GM19468 (cell line): ENCODE results near the gene CNP.

Experiments
- ATAC-seq: cut with Tn5 transposase; IDR thresholded peaks from one replicate; pipeline ENCODE4 v1.9.1; 2021; ENCODE audit warnings: mild to moderate bottlenecking, moderate library complexity, moderate number of reproducible peaks; ENCODE audit not compliant: unreplicated experiment; ENCODE audit errors: extremely low read depth

The CNP gene

DNA sequence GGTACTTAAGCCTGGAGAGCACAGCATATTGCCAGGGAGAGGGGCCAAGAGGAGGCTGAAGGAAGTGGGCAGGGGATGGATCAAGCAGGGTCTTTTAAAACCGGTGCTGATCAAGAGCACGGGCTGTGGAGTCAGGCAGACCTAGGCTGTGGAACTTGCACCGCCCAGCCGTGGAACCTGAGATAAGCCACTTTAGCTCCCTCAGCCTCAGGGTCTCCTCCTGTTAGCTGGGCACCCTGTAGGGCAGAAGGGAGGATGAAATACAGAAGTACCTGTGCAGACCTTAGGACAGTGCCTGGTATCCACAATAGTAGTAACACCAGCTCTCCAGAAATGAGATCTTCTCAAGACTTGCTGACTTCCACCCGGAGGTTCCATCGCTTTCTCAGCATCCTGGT, 26.9 kb upstream of the CNP start:
- ATAC-seq = no peak

DNA sequence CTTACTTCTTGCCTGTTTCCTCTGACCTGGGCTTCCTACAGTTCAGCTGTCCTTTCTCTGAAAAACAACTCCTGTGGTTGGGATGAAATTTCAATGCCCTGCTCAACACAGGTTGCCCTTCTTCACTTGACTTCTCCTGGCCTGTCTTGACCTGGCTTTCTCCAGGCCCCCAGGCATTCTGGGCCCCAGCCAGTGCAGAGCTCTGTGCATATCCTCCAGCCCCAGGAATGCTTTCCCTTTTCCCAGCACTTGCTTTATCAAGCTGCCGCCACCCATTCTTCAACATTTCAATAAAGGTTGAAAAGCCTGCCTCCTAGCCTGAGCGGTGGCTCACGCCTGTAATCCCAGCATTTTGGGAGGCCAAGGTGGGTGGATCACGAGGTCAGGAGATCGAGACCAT, 25.4 kb upstream of the CNP start:
- ATAC-seq = no peak

DNA sequence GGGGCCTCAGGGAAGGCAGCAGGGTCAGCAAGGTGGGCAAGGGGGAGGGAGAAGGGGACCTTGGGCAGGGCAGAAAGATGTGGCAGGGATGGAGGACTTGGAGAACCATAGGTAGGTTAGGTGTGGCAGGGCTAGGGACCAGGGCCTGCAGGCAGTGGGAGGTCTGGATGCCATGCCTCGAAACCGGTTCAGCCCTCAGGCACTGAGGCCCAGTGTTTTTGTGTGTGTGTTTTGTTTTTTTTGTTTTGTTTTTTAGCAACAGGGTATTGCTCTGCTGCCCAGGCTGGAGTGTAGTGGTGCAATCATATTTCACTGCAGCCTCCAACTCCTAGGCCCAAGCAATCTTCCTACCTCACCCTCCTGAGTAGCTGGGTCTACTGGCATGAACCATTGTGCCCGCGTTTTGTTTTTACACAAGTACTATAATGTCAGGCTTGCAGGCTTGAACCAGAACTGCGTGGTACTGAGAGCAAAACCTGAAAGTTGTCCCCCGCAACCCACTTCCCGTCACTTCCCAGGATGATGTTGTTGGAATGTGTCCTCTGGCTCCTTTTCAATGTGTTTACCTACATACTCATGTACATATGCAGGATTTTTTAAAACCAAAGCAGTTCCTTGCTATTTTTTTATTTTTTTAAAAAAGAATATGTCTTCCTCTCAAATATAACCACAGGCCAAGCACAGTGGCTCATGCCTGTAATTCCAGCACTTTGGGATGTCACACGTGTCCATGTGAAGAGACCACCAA, 23.8 kb upstream of the CNP start:
- no peak for ATAC-seq

DNA sequence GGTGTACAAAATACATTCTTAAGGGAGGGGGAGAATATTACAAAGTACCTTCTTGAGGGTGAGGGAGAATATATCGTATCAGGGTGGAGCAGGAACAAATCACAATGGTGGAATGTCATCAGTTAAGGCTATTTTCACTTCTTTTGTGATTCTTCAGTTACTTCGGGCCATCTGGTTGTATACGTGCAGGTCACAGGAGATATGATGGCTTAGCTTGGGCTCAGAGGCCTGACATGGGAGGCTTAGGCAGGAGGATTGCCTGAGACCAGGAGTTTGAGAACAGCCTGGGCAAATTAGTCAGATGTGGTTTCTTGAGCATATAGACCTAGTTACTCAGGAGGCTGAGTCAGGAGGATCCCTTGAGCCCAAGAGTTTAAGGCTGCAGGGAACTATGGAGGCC, 23.1 kb upstream of the CNP start:
- ATAC-seq = no peak

DNA sequence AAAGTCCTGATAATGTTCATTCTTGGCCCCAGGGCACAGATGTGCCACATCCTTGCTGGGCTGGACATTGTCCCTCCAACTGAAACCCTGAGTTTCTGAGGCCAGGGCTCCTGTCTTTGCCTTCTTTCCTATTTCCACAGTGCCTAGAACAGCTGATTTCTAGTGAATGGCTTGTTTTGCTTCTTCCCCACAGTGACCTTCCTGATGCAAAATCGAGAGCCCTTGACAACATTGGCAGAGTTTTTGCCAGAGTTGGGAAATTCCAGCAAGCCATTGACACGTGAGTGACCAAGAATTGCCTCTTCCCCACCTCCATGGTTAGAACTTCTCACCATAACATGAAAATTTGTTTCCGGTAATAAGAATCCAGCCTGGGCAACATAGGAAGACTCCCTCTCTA, 21.7 kb upstream of the CNP start:
- ATAC-seq = no peak

DNA sequence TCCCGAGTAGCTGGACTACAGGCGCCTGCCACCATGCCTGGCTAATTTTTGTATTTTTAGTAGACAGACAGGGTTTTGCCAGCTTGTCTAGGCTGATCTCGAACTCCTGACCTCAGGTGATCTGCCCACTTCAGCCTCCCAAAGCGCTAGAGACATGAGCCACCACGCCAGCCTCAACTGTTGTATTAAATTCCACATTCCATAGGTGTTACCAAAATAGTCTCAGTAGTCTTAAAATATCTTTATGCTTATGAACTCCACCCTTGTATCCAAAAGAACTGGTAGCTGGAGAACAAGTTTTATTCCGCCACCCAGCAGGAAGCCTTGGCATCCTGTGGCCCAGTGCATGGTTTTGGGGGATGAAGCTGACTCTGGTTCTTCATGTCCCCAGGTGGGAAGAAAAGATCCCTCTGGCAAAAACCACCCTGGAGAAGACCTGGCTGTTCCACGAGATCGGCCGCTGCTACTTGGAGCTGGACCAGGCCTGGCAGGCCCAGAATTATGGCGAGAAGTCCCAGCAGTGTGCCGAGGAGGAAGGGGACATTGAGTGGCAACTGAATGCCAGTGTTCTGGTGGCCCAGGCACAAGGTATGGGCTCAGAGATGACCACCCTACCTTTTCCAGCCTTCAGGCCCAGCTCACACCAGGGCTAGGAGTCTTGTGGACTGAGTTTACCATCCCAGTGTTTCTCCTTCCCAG, 17.7 kb upstream of the CNP start:
- ATAC-seq = no peak

DNA sequence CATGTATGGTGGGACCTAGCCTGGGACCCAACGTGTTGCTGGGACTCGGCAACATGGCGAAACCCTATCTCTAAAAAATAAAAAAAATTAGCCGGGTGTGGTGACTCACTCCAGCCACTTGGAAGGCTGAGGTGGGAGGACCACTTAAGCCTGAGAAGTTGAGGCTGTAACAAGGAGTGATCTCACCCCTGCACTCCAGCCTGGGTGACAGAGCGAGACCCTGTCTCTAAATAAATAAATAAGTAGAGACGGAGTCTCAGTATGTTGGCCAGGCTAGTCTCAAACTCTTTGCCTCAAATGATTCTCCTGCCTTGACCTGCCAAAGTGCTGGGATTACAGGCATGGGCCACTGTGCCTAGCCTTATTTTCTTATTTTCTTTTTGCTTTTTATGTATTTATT, 10.1 kb upstream of the CNP start:
- ATAC-seq = no peak

DNA sequence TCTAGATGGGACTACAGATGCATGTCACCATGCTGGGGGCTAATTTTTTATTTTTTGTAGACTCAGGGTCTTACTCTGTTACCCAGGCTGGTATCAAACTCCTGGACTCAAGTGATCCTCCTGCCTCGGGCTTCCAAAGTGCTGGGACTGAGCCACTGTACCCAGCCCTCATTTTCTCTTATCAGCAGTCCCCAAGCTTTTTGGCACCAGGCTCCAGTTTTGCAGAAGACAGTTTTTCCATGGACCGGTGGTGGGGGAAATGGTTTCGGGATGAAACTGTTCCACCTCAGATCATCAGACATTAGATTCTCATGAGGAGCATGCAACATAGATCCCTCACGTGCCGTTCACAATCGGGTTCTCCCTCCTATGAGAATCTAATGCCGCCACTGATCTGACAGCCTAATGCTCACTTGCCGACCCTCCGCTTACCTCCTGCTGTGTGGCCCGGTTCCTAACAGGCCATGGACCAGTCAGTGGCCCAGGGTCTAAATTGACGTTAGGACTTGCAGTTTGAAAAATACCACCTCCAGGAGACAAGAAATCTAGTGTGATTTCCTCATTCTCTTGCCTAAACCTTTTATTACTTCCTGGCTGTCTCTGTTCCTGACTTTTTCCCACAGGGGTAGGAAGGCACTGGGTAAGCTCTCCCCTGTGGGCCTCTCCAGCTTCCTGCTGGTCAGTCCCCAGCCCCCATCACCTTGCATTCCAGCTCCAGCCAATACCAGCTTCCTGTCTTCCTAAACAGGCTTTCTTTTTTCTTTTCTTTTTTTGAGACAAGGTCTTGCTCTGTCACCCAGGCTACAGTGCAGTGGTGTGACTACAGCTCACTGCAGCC, 9.3 kb upstream of the CNP start:
- ATAC-seq = no peak

DNA sequence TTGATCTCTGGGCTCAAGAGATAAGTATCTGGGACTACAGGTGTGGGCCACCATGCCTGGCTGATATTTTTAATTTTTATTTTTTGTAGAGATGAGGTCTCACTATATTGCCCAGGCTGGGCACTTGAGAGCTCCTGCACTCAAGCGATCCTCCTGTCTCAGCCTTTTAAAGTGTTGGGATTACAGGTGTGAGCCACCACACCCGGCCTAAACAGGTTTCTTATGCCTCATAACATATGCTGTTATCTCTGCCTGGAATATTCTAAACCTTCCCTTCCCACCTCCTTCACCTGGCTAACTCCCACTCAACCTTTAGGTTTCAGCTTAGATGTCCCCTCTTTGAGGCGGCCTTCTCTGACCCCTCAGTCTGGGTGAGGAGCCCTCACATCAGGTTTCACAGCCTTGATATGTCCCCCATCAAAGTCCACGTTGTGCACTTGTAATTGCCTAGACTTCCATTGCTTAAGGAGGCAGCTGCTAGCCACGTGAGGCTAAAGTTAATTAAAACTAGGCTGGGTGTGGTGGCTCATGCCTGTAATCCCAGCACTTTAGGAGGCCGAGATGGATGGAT, 8.6 kb upstream of the CNP start:
- no peak for ATAC-seq

DNA sequence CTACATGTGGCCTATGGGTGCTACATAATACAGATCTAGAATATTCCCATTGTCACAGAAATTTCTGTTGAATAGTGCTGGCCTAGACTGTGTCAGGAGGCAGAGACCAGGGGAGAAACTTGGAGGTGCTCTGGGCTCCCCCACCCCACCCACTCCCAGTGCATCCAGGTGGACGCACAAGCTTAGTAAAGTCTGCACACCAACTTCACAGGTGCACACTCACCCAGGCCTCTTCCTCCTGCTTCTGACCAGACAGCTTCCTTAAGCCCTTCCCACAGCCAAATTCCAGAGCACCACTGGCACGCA, 7.6 kb upstream of the CNP start:
- no peak for ATAC-seq

DNA sequence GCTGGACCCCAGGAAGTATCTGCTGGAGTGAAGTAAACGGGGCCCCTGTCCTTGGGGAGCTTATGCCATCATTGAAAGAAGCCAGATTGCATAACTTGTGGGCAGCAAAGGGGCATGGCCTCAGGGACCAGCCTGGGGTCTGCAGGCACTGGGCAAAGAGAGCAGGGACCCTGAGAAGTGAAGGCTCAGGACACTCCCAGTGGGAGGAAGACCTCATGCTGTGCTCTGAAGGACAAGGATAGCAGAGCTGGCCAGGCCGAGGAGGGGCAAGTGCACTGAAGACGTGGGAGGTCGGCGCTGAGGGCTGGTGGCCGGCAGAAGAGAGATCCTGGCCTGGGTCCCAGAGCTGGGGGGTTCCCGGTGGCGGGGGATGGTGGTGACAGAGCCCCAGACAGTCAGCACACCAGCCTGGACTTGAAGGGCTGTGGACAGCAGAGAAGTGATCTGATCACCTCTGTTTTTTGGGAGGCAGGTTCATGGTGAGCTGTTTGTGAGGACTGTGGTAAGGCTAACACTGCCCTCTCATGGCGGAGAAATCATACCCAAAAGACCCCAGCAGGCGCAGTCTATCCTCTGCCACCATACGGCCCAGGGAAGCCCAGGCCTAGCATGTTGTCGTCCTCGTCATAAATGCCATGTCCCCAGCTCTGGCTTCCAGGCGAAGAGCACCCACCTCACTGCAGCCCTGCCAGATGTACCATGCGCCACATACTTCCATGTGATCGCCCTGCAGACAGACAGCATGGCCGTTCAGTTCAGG, 7.1 kb upstream of the CNP start:
- ATAC-seq = no peak

DNA sequence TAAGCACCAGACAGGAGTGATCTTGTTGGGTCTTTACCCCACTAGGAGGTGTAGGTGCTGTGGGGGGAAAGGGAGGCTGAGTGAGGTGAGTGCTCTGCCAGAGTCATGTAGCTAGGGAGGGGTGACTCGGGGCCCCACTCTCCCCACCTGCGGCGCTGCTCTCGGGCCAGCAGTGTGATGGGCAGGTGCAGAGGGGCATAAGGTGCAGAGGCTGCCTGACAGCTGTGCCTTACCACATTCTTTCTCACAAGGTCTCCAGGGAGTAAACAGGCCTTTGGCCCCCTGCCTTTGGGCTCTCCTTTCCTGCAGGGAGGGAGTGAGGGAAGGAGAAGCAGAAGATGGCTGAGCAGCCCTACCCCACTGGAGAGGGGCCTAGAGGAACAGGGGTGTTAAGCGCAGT, 4.5 kb upstream of the CNP start:
- no peak for ATAC-seq

DNA sequence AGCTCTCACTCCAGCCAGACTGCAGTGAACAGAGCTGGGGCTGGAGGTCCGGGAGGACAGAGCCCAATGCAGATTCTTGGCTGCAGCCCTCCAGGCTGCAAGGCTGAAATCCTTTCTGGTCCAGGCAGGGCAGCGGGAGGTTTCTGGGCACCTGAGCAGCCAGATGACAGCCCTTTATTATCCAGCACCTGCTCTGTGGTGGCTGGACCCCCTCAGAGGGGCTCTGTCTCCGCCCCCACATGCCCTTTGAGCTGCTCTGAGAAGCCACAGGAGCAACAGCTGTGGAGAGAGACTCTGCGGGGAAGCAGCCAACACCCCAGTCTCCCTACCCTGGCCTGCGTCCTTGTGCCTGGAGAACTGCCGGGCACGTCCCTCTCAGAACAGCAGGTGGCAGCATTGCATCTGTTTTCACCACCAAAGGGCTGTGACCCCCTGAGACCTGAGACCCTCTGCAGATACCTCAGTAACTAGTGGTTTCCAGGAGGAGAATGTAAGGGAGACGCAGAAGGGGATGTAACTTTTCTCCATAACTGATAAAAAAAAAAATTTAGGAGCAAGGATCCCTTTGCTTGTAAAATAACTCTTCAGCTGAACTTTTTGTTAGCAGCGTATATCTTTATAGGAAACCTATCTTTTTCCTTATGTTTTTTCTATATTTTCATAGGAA, 3.7 kb upstream of the CNP start:
- ATAC-seq = no peak

DNA sequence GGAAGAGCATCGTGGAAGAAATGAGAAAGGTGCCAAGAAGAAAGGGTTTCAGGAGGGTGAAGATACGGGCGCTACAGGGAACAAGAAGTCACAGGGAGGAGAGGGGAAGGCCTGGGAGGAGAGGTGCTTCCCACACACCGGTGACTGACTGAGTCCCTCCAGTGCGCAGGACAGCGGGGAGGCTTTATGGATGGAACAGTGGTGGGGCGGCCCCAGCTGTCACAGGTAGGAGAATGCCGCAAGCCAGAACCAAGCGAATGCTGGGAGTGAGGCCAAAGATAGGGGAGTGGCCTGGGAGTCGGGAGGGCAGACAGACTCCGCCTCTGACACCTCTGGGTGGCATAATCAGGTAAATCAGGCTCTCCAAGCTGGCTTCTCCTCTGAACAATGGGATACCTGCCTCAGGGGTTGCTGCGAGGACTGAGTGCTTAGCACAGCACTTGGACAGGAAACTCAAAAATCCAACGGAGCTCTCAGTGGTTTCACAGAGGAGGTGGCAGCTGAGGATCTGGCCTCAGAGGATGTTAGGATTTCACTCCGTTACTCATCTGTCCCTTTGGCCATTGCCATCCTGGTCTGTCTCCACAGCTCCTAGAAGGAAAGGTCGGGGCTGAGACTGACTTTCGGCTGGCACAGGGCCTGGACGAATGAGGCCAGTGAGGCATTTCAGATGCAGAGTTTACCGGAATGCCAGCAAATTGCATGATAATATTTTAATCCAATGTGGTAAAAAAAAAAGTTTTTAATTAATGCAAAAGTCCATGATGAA, 717 bp upstream of the CNP start:
- no peak for ATAC-seq

DNA sequence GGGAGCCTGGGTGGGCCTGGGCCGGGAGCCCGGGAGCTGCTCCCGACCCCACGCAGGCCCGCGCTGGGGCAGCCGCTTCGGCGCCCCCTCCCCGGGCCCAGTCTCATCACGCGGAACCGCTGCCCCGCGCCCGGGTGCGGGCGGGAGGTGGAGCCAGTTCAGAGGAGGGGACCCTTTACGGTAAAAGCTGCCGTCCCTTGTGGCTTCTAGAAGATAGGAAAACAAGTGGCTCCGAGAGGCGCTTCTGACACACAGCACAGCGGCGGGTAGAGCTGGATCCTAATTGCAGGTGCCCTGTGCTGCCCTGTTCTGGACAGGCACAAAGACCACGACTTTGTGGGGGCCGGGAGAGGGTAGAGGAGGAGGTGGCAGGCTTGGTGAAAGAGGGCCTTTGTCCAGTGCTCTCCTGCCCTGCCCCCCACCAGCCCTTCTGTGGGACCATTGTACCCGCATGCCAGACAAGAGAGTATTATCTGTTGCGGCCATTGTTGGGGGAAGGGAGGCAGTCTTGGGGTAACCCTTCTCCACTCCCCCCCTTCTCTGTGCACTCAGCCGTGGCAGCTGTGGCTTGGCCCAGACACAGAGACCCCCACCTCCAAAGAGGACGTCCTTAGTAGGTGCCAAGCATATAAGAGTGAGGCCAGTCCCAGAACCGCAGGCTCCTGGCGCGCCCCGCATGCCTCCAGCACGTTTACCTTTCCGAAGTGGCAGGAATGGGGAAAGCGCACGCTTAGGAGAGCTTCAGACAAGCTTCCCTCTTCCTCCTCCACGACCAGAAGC, 736 bp downstream of the CNP start:
- no peak for ATAC-seq

DNA sequence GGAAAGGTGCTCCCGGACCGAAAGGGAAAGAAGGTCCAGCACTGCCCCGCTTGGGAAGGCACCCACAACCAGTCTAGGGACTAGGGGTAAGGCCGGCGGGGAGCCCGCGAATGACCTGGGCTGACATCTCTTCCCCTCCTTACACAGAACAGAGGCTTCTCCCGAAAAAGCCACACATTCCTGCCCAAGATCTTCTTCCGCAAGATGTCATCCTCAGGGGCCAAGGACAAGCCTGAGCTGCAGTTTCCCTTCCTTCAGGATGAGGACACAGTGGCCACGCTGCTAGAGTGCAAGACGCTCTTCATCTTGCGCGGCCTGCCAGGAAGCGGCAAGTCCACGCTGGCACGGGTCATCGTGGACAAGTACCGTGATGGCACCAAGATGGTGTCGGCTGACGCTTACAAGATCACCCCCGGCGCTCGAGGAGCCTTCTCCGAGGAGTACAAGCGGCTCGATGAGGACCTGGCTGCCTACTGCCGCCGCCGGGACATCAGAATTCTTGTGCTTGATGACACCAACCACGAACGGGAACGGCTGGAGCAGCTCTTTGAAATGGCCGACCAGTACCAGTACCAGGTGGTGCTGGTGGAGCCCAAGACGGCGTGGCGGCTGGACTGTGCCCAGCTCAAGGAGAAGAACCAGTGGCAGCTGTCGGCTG, 1.5 kb downstream of the CNP start:
- ATAC-seq = no peak

DNA sequence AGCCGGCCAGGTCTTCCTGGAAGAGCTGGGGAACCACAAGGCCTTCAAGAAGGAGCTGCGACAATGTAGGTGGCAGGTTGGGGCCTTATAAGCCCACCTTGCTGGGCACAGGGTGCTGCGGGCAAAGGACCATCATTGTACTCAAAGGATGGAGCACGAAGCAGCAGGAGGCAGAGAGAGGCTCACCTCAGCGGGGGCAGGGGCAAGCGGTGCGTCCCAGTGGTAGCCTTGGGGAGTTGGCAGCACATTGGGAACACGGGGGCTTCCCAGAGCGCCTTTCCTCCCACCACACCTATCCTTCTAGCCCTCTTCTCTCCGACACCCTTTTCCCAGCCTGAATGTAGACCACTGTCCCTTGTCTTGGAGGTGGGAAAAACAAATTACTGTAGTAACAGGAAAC, 2.1 kb downstream of the CNP start:
- no peak for ATAC-seq

DNA sequence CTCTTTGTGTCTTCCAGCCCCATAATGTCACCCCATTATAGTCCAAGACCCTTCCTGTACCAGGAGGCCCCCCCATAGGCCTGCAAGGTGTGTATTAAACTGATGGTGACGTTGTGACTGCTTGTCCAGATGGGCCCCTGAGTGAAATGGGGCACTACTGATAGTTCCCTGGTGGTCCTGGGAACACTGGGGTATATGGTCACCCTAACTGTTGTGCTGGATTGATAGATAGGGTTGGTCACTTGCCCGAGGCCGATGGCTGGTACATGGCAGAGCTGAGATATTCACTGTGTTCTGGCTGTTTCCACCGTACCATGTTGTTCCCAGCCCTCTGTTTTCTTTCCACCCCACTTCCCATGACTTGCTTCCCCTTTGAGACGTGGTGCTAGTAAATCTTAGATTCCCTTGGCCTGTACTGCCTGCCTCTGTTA, 4.3 kb downstream of the CNP start:
- ATAC-seq = no peak
